ENCODE results near the gene SHMT2.

The SHMT2 gene

DNA sequence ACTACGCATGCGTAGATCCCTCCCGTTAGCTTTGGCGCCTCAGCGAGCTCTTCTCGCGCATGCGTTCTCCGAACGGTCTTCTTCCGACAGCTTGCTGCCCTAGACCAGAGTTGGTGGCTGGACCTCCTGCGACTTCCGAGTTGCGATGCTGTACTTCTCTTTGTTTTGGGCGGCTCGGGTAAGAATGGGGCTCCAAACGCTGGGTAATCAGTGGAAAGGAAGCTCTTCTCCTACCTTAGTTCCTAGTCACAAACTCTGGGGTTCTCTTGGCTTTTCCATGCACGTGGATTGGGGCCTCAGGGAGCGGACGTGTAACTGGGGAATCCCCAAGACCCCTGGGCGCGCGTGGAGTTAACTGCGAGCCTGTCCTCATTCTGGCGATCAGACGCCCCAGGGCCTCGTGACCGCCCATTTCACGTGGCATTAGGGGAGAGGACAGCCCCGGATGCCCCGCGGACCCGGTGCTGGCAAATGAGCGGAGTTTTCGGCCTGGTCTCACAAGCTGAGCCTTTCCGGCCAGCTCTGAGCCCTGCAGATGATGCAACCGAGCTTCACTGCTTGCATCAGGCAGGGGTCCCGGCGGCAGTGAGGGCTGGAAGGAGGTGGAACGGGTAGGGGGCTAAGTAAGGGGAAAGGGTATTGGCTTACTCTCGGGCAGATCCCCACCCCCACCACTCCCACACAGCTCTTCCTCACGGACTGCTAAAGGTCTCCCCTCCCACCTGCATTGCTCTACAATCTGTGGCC lies at the start of gene SHMT2:
Gene SHMT2, plus strand, starts transcription at position 78 of the 747 bp plus-strand sequence. Its CDS starts 68 bp downstream, at position 146.
- peak; percentile 82 to 94 for DNase-seq

GRCh38 chr12:57180321-57180989 lies 49.1 kb upstream of the SHMT2 start:
- no peak for DNase-seq

DNA sequence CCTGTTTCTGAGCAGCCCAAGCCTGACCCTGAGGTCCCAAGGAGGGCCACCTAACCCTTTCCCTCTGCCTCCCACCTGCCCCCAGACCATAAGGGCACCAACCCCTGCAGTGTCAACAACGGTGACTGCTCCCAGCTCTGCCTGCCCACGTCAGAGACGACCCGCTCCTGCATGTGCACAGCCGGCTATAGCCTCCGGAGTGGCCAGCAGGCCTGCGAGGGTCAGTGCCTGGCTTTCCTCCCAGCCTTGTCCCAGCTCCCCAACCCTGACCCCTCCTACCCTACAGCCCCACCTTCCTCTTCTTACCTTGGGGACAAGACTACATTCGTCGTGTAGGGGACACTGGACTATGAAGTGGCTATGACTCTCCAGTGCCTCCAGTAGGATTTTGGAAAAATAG lies 48.4 kb upstream of the SHMT2 start:
- no peak for DNase-seq

- no peak for DNase-seq
Measured at GRCh38 chr12:57181561-57182155, 47.9 kb upstream of the SHMT2 start.

- DNase-seq = peak in 1 of 2 donors; percentile 35
Measured at GRCh38 chr12:57182918-57183575, 46.5 kb upstream of the SHMT2 start.

GRCh38 chr12:57183939-57184725 lies 45.4 kb upstream of the SHMT2 start:
- no peak for DNase-seq

GRCh38 chr12:57185403-57185802 lies 44.1 kb upstream of the SHMT2 start:
- DNase-seq = no peak

DNA sequence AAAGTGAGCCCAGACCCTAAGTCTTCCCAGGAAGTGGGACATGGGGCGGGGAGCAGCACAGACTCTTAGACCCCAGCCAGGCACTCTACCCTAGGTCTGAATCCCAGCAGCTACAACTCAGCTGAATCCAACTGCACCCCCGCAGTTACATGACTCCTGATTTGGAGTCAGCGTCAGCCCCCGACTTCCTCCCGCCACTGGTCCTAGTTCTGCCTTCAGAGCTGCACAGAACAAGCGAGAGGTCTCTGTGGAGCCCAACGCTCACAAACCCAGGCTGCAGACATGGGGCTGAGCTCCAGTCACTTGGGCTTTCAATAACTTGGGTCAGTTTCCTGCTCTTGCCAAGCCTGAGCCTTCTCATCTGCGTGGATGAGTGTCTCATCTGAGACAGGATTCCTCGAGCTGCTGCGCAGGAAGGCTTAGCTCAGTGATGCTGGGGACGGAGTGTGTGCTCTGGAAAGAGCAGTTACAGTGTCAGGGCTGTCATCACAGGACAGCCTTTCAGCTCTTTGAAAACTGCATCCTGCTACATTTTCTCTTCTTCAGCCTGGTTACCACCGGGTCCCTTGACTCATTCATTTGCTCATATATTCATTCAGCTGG lies 43.5 kb upstream of the SHMT2 start:
- DNase-seq = no peak

GRCh38 chr12:57187222-57188089 lies 42.1 kb upstream of the SHMT2 start:
- DNase-seq = no peak

GRCh38 chr12:57188090-57188425 lies 41.5 kb upstream of the SHMT2 start:
- DNase-seq = no peak

DNA sequence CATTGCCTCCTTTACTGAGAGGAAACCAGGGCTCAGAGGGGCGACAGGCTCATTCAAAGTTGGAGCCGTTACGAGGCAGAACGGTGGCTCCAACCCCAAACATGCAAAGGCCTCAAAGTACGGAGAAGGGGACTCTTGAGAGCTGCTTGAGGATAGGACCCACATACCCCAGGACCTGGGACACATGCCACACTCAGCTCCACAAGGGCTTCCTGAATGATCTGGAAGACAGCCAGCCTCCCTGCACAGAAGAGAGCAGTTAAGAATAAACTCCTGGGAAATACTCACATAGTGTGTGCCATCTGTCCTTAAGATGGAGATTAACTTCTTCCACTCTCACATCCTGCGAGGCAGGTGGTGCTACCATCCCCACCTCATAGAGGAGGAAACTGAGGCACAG lies 39.5 kb upstream of the SHMT2 start:
- DNase-seq = peak in 1 of 2 donors; percentile 11

DNA sequence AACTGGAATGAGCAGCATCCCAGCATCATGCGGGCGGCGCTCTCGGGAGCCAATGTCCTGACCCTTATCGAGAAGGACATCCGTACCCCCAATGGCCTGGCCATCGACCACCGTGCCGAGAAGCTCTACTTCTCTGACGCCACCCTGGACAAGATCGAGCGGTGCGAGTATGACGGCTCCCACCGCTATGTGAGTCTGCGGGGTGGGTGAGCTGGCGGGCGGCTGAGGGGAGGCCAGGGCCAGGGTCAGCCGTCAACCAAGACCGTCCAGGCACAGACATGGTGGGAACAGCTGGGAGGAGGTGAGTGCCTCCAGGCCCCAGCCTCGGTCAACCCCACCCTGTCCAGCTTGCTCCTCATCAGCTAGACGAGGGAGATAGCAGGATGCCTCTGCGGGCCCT lies 38.7 kb upstream of the SHMT2 start:
- DNase-seq = no peak

GRCh38 chr12:57191410-57191809 lies 38.1 kb upstream of the SHMT2 start:
- no peak for DNase-seq

- DNase-seq = no peak
Measured at GRCh38 chr12:57192920-57193319, 36.6 kb upstream of the SHMT2 start.

DNA sequence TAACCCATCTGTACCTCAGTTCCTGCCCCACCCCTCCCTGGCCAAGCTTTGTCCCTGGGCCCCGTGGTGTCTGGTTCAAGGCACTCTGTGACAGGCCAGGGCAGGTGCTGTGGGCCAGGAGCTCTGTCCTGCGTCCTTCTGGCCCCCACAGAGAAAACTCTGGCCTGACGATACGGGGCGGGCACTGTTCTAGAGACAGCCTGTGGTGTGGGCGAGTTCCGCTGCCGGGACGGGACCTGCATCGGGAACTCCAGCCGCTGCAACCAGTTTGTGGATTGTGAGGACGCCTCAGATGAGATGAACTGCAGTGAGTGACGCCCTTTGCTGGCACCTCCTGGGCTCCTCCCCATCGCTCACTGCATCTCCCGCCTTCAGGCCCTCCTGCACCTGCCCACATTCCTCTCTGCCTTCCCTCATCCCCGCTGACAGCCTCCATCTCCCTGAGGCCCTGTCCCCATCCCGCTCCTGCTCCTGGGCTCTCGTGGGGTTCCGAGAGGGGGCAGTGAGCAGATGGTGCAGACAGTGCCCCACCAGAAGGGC lies 35.7 kb upstream of the SHMT2 start:
- DNase-seq = no peak

DNA sequence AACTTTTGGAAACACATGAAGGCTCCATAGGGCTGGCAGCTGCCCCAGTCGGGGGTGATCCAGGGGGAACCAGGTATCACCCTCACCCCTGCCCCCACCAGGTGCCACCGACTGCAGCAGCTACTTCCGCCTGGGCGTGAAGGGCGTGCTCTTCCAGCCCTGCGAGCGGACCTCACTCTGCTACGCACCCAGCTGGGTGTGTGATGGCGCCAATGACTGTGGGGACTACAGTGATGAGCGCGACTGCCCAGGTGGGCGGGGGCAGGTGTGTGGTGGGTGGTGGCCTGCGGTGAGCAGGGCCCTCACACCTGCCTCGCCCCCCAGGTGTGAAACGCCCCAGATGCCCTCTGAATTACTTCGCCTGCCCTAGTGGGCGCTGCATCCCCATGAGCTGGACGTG lies 35.3 kb upstream of the SHMT2 start:
- DNase-seq = no peak

- DNase-seq = no peak
Measured at GRCh38 chr12:57195186-57195585, 34.3 kb upstream of the SHMT2 start.

- no peak for DNase-seq
Measured at GRCh38 chr12:57195611-57196371, 33.7 kb upstream of the SHMT2 start.

DNA sequence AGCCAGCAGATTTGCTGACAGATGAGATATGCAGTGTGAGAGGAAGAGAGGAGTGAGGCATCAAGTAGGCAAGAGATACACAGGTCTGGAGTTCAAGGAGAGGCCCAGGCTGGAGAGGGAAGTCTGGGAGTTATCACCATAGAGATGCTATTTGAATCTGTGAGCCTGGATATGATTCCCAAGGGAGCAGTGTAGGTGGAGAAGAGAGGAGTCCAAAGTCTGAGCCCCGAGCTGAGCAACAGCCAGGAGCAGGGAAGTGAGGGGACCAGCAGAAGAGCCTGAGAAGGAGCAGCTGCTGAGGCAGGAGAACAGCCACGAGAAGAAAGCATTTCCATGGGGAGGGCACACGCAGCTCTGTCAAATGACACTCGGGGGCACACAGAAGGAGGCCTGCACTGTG lies 33.1 kb upstream of the SHMT2 start:
- DNase-seq = peak in 1 of 2 donors; percentile 26

DNA sequence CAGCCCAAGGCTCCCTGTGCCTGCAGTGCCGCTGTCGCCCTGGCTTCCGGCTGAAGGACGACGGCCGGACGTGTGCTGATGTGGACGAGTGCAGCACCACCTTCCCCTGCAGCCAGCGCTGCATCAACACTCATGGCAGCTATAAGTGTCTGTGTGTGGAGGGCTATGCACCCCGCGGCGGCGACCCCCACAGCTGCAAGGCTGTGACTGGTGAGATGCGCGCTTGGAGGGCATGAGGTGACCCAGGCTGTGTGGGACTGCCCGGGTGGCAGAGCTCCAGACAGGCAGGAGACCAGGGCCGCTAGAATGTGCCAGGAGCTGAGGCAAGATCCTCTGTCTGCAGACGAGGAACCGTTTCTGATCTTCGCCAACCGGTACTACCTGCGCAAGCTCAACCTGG lies 32.6 kb upstream of the SHMT2 start:
- no peak for DNase-seq
